Airway epithelial cell (primary cell): Measurements from ENCODE around the gene TTYH3. TPM values are rescaled to one million over a fixed set of nuclear protein-coding genes. Genes with fewer than 3 reads are reported as not detected.

ENCODE experiments used
- total RNA-seq: library from RNA; depleted of rRNA; stranded (reverse); fragments of >200 nt; gene quantifications from 2 replicates; pipeline ENCODE4 v1.2.3, GENCODE V29; 2015

Gene TTYH3, protein sequence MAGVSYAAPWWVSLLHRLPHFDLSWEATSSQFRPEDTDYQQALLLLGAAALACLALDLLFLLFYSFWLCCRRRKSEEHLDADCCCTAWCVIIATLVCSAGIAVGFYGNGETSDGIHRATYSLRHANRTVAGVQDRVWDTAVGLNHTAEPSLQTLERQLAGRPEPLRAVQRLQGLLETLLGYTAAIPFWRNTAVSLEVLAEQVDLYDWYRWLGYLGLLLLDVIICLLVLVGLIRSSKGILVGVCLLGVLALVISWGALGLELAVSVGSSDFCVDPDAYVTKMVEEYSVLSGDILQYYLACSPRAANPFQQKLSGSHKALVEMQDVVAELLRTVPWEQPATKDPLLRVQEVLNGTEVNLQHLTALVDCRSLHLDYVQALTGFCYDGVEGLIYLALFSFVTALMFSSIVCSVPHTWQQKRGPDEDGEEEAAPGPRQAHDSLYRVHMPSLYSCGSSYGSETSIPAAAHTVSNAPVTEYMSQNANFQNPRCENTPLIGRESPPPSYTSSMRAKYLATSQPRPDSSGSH
- 47.4 and 55.3 TPM in 2 replicates for total RNA-seq

DNA sequence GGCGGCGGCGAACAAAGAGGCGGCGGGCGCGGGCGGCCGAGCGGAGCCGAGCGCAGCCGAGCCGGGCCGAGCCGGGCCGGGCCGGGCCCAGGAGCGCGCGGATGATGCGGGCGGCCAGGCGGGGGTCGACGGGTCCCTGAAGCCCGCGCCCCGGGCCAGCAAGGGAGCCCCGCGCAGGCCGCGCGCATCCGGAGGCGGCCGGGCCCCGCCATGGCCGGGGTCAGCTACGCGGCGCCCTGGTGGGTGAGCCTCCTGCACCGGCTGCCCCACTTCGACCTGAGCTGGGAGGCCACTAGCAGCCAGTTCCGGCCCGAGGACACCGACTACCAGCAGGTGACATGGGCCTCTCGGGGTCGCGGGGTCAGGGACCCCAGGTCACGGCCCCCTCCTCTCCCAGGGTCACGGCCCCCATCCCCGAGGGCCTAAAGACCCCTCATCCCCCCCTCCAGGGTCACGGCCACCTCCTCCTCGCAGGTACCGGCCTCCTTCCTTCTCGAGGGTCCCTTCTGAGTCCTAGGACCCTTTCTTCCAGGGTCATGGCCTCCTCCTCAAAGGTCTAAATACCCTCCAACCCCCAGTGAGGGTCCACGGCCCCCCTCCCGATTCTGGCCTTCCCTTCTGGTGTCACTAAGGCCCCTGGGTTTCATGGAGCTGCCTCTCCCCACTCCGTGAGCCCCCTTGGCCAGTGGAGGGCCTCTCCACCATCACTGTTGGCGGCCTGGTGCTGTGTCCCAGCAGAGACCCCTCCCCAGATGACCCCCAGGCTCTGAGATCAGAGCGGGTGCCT lies at the start of gene TTYH3:
Gene TTYH3 (plus strand): TSS at position 41 of the 787 bp plus-strand sequence. CDS start 170 bp downstream, at position 211.

DNA sequence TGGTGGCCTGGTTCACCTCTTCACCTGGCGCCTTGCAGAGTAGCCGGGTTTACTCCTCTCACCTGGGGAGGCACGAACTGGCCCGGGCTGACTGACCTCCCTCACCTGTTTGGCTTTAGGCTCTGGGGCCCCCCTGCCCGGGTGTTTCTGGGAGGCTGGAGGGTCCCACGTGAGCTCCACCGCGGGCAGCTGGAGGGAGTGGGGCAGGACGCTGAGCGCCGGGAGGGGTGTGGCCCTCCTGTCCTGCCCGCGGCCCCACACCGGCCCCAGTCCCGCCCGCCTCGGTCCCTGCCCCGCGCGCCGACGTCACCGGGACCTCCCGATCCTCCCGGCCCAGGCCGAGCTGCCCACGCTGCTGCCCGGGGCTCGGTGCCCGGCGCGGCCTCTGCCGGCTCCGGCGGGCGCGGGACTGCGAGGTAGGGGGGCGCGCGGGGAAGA lies 56.1 kb downstream of the TTYH3 start, which contains the start of gene AMZ1:
Gene AMZ1 (plus strand): TSS at position 322 of the 438 bp plus-strand sequence. CDS start 12,250 bp downstream, outside the sequence.

Other genes with a start within 250 kb of the TTYH3 start
- gene CHST12, start 228.4 kb upstream of the TTYH3 start, total RNA-seq, result 7.8 and 8.8 TPM in 2 replicates
- gene GRIFIN, start 155.6 kb upstream of the TTYH3 start, total RNA-seq, result not detected in 2 replicates
- 44.6 and 46.8 TPM in 2 replicates for gene LFNG, start 112.2 kb upstream of the TTYH3 start, total RNA-seq
- gene BRAT1, start 76.5 kb upstream of the TTYH3 start, total RNA-seq, result 44.8 and 53.7 TPM in 2 replicates
- 8.1 and 14.4 TPM in 2 replicates for gene IQCE, start 73.0 kb upstream of the TTYH3 start, total RNA-seq
- 0.14 TPM in 1 of 2 replicates, not detected in the other for gene AMZ1, start 56.2 kb downstream of the TTYH3 start, total RNA-seq
- gene GNA12, start 212.3 kb downstream of the TTYH3 start, total RNA-seq, result 15.0 and 18.1 TPM in 2 replicates